22Rv1 (cell line): Measurements from ENCODE around the gene EXOC3L1.

Experiments used
- ZFX ChIP-seq: fragments of 450-650 bp; IDR thresholded peaks from 2 replicates; pipeline ENCODE4 v1.6.1; 2017; ENCODE audit warnings: antibody characterized with exemption, borderline replicate concordance
- TF ChIP-seq, protein P1 (sequence below): fragments of 450-650 bp; IDR thresholded peaks from 2 replicates; pipeline ENCODE4 v1.5.1; 2017; ENCODE audit warnings: mild to moderate bottlenecking

DNA sequence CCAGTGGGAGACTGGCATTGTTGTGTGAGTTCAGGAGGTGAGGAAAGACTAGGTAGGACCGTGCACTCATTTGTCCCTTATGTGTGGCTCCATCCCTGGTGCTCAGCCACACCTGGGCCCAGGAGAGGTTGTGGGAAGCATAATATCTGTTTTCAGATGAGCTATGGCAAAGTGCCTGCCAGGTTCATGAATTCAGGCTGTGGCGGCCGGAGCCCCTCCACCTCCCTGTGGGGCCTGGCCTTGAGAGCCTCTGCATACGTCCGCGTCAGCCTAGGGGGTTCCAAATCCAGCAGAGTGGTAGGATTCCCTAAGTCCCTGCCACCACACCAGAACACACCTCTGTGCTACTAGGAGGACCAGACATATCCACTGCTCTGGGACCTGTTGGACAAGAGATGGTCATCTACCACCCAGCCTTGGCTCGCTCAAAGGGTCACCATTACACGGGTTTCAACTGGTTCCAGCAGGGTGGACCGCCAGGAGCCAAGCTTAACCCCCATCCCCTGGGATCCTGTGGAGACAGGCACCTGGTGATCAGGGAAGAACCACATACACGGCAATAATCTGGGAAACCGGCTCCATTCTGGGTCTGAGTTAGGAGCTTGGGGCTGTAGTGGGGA lies 41.2 kb downstream of the EXOC3L1 start:
- TF ChIP-seq, protein P1, sequence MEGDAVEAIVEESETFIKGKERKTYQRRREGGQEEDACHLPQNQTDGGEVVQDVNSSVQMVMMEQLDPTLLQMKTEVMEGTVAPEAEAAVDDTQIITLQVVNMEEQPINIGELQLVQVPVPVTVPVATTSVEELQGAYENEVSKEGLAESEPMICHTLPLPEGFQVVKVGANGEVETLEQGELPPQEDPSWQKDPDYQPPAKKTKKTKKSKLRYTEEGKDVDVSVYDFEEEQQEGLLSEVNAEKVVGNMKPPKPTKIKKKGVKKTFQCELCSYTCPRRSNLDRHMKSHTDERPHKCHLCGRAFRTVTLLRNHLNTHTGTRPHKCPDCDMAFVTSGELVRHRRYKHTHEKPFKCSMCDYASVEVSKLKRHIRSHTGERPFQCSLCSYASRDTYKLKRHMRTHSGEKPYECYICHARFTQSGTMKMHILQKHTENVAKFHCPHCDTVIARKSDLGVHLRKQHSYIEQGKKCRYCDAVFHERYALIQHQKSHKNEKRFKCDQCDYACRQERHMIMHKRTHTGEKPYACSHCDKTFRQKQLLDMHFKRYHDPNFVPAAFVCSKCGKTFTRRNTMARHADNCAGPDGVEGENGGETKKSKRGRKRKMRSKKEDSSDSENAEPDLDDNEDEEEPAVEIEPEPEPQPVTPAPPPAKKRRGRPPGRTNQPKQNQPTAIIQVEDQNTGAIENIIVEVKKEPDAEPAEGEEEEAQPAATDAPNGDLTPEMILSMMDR = no peak
- no peak for TF ChIP-seq ZFX
